GM21737 (cell line): Measurements from ENCODE around the gene CAMTA1.

ENCODE experiments used
- ATAC-seq: cut with Tn5 transposase; IDR thresholded peaks from one replicate; pipeline ENCODE4 v1.9.1; 2021; ENCODE audit warnings: mild to moderate bottlenecking, moderate library complexity; ENCODE audit not compliant: unreplicated experiment

Gene CAMTA1

DNA sequence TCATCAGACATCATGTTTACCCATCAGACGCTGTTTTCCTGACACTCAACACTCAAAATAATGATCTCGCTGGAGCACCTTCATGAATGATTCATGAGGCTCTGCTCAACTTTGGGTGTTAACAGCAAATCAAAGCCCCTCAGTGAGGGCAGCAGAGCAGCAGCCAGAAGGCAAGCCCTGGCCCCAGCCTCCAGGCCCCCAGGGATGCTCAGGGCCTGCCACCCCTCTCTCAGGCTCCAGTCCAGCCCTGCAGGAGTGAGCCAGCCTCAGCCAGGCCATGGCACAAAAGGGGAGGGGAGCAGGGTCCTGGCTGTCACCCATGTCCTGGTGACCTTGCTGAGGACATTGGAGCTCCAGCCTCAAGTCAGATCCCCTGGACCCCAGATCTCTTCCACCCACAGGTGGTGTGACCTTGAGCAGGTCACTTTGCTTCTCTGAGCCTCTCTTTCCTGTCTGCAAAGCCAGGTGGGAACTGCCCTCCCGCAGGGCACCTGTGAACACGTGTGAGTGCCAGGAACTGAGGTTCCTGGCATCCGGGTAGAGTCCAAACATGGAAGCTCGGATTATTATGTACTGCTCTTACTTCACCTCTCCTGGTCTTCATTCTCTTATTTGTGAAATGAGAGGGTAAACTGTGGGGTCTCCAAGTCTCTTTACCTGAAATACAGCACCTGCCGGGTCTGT is 824.2 kb downstream of the CAMTA1 start:
- ATAC-seq = no peak

DNA sequence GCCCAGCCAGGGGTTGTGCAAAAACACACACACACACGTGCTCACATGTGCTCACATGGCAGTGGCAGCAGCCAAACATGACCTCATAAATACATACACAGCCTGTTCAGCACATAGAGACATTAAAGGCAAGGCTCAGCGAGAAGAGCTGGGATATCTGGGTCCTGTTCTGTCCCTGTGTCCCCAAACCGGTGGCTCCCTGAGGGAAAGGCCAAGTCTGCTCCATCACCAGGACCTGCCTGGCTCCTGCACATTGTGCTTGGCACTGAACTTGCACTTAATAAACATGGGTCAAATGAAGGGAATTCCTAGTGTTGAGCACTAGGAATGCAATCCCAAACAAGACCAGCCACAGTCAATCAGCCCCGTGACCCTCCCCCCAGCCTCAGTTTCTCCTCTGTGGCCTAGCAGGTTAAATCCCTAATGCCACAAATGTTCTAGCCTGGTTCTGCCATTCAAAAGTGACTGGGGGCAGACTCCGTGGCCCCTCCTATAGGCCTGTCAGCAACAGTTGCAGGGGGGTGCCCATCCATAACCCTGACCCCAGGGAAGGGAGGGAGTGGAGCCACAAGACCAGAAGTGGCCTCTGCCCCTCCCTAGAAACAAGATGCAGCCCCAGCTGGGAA is 825.0 kb downstream of the CAMTA1 start:
- ATAC-seq = no peak

DNA sequence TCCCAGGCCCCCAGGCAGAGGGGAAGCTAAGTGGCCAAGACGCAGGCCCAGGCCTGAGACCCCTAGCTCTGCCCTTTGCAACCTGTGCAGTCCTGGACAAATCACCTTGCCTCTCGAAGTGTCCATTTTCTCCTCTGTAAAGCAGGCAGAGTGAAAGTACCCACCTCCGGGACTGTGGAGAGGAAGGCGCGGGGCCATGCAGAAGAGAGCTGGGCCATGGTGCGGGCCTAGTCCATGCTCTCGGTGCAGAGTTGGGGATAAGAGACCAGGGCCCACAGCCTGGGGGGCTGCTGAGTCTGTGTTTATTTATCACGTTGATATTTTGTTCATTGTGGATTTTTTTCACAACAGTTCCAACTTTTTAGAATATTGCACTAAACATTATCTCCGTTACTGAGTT is 825.7 kb downstream of the CAMTA1 start:
- ATAC-seq = no peak

DNA sequence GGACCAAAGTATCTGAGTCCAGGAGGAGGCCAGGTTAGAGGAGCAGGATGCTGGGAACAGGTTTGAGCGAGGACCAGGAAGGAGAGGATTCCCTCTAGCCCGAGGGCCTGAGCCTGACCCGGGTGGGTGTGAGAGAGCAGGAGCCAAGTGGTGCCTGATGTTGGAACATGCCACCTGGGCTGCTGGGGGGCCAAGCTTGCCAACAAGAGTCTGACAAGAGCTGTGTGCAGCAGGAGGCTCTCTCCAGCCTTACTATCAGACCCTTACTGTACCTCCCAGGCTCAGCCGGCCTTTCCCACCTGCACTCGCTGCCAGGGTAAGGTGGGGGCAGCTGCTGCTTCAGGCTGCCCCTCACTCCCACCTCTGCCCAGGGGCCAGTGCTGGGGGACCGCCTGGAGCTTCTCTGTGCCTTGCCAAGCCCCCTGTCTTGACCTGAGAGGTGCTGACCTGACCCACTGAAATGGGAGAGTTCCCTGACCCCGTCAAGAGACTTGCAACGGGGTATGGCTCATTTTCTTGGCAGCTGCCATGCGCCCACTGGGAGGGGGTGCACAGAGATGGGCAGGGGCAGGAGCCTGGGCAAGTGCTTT is 826.3 kb downstream of the CAMTA1 start:
- ATAC-seq = no peak

DNA sequence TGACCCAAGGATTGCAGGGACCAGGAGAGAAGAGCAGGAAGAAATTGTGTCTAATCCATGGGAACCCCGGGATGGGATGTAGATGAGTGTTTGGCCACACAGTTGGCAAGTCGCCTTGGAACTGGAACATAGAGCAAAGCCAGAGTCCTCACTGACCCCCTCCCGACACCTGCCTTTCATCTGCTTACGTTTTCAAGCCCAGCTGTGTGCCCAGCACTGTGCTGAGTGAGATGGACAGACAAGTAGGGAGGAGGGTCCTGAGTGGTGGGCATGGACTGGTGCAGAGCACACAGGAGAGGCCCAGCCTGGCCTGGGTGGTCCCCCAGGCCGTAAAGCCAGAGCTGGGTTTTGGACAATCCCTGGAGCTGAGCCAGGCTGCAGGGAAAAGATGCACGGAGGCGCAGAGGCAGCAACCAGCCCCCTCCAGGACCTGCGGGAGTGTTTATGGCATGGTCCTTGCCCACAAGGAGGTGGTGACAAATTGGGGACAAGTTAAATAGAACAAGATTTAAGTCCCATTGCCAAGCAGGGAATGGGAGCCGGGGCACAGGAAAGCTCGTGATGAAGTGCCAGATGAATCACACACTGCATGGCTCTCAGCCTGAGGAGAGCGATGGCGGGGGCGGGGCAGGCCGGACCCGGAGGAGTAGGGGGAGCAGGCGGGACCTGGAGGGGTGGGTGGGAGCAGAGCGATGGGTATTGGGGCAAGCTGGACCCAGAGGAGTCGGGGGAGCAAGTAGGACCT is 828.0 kb downstream of the CAMTA1 start:
- ATAC-seq = no peak

DNA sequence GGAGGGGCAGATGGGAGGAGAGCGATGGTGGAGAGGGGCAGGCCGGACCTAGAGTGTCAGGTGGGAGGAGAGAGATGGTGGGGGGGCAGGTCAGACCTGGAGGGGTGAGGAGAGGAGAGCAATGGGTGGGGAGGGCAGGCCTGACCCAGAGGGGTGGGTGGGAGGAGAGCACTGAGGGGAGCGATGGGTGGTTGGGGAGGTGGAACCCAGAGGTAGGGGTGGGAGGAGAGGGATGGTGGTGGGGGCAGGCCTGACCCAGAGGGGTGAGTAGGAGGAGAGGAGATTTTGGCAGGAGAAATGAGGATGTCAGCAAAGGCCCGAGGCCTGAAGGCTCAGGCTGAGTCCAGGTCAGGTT is 828.6 kb downstream of the CAMTA1 start:
- no peak for ATAC-seq

DNA sequence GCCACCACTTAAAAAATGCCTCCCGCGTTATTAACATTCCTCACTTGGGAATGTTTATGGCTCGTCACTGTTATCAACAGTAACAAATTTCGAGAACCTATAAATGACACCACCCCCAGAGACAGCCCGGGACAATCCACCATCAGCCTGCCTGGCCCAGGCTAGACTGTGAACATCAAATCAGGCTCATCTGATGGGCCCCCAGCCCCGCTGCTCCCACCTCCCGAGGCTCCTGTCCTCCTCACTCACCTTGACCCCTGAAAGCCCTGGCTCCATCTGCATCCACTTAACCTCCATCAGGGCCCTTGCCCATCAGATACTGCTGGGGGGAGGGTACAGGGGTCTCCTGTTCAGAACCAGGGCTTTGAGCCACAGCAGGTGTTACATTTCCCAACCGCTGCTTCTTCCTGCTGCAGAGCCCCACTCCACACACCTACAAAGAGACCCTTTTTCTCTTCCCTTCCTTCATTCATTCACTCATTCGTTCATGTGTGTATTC is 829.4 kb downstream of the CAMTA1 start:
- ATAC-seq = no peak

DNA sequence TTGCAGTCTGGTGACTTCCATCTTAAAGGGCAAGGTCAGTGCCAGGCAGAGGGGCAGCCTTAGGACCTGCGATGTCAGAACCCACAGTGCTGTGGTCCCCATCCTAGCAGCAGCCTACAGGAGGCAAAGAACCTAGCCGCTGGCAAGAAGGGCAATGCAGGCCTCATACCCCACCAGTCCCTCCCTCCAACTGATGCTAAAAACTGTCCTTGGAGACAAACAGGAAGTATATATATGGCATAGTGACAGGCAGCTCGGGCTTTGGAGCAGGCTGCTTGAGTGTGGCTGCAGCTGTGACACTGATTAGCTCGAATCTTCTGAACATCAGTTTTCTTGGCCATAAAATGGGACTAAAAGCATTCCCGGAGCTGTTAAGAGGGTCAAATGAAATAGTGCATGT is 829.9 kb downstream of the CAMTA1 start:
- no peak for ATAC-seq

DNA sequence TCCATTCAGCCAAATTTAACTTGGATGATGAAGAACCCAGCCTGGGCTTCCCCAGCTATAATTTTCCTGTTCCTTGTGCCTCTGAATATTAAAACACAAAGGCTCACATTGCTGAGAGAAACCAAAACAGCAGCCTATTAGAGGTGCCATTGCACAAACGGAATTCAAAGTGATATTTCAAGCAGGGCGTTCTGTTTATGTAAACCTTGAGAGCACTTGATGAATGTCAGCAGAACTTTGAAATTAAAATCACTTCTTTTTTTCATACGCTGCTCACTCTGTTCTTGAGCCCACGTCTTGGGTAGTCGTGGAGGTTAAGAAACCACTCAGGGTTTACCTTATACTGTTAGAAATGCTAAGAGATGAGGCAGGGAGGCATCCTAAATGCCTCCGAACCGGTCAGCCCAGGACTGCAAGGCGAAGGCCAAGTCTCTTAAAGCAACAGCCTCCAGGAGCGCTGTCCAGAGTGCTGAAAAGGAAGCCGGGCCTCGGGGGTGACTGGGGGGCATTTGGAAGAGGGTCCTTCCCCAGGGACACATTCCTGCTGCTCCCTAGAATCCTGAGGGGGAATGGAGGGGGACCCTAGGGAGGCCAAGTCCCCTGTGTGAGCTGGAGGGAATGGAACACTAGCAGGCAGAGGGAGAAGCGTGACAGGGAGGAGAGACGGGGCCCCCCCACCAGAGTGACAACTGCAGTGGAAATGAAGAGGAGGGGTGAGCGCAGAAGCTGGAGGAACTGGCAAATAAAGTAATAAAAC is 831.0 kb downstream of the CAMTA1 start:
- no peak for ATAC-seq

DNA sequence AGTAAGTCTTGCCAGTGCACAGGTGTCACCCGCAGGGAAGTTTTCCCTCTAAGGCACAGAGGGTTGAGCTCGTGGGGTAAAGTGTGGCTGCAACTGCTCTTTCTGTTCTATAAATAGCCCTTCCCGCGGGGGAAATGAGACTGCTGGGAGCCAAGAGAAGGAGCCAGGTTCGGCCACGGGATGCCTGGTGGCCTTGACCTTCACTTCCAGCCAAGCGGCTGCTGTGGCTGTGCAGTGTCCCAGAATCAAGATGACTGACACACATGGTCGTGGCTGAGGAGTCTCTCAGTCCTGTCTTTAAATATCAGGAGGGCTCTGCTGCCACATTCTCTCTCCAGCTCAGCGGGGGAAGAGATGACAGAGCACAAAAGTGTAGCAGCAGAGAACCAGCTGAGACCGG is 831.7 kb downstream of the CAMTA1 start:
- ATAC-seq = no peak

DNA sequence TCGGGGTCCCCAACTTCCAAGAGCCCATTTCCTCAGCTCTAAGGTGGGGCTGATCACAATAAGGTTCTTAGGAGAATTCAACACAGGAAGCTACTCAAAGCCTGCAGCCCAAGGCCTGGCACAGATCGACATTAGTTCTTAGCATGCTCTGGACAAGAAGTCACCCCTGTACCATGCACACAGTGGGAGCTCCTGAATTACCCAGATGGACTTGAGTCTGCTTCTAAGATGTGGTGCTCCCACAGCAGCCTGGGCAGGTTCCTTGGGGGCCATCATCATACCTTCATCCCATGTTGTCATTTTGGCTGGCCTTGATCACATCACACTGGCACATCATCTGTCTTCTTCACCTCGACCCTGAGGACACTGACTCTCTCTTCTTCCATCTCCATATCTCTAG is 832.6 kb downstream of the CAMTA1 start:
- ATAC-seq = no peak

DNA sequence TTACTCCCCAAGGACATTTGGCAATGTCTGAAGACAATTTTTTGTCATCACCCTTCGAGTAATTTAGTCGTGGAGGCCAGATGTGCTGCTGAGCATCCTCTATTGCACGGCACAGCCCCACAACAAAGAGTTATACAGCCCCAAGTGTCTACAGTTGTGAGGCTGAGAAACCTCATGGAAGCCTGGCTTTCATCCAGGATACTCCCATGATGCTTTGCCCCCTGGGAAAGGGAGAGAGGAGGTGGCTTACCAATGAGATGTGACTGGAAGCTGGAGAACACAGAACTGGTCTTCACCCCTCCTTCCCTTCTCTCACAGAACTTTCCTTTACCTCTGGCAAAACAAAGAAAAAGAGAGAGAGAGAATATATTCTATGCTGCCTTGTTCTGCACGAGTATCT is 834.9 kb downstream of the CAMTA1 start:
- ATAC-seq = no peak

DNA sequence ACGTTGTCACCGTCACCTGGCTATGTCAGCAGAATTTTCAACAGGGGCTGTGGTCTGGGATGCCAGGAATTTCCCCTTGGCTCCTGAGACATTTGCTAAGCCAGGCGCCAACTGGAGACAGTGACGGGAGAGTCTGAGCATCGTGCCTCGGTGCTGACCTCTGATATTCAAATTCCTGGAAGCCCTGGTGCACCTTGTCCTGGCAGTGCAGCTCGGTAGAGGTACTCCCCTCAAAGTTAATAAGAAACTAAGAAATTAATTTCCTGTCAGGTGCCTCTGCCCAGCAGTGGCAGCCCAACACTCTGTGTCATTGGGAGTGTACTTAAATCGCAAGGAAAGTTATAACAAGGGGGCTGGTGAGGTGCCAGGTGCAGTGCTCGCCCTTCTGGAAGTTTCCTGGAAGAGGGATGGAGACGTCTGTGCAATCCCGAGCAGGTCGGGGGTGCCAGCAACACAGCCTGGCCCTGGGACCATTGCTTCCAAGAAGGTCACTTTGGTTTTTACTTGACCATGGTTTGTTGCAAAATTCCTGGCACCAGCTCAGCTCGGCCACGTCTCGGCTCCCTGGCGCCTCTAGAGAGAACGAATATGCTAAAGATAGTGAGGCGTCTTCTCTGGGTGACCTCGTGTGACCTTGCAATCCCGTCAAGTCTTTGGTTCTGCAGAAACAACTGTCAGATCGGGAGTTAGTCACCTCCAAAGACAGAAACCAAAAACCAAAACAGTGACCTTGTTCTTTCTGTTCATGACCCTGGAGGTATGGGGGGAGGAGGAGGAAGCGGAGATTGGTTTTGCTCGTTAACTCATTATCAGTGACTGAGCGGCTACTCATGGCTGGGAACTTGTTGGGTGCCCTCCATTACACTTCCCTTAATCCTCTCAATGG is 836.3 kb downstream of the CAMTA1 start:
- ATAC-seq = no peak

DNA sequence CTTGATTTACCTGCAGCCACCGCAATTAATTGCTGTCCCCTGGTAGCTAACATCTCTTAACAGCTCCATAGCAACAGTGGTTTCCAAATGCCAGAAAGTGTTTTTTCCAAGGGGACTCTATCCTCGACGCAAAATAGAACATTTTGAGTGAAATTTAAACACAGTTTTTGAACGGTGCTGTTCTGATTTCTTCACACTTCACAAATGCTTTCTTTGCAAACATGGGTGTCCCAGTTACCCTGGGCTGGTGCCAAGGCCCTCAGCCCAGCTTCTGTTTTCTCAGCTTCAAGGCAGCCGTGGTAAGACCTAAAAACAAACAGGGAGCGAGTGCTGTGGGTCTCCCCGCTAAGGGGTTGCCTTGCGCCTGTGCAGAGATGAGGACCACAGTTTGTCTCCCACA is 838.6 kb downstream of the CAMTA1 start:
- ATAC-seq = no peak

DNA sequence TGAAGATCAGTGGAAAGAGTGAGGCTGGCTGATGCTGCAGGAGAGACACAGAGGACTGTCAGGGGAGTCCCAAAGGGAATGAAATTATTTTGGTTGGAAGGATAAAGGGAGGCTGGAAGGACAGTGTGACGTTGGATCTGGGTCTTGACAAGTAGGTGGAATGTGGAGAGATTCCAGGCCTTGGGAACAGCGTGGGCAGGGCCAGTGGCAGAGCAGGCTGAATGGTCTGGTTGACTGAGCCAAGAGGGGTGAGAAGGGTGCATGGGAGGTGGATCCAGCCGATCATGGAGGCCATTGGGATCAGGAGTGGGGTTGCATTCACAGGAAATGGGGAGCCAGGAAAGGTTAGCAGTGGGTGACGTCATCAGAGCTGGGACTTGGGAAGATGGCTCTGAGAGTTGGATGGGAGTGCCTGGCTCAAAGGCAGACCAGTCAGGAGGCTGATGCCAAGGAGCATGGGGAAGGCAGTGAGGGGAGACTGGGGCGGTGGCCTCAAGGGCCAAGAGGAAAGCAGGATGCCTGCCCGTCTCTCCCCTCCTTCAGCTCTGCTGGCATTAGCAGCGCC is 839.6 kb downstream of the CAMTA1 start:
- ATAC-seq = no peak

DNA sequence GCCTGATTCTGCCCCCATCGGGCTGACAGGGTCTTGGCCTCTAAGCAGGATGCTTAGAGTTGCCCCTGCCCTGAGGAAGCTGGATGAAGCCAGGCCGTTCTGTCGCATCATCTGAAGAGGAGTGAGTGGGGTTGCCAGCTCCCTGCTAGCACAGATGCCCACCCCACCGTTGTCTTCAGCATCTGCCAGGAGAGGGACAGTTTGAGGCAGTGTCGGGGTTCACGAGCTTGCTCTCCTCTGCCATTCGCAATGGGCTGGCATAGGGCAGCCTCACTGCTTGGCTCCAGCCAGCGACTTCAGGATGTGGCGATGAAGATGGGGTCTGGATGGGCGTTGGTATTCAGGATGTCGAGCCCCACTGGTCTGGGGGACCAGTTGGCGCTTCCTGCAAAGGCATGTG is 840.1 kb downstream of the CAMTA1 start:
- no peak for ATAC-seq

DNA sequence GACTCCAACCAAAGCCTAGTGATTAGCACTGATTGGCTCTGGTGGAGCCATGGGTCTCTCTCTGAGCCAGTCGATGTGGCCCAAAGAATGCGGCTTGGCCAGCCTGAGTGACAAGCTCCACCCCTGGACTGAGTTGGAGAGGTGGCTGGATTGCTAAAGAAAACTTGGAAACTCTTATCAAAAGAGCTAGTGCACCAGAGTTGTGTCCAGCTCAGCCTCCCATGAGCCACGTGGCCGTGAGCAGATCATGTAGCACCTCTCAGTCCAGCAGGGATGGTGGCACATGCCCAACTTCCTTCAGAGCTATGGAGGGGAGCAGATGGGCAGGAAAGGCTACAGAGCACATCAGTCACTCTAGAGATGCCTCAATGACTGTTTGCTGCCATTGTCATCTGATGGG is 843.0 kb downstream of the CAMTA1 start:
- no peak for ATAC-seq

DNA sequence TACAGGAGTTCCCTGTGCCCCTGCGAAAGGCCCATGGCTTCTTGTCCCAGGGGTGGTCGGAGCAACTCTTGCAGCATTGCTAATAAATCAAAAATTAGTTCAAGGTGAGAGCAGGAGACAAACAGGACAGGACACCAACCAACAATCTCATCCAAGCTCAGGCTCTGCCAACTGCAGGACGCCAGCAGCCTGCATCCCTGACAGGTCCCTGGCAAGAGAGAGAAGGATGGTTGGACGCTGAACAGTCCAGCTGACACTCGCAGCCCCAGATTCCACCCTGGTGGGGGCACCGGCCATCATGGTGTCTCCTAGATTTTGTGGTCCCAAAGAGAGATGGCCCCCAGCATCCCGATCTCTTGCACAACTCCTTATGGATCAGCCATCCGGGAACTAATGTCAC is 843.8 kb downstream of the CAMTA1 start:
- ATAC-seq = no peak

DNA sequence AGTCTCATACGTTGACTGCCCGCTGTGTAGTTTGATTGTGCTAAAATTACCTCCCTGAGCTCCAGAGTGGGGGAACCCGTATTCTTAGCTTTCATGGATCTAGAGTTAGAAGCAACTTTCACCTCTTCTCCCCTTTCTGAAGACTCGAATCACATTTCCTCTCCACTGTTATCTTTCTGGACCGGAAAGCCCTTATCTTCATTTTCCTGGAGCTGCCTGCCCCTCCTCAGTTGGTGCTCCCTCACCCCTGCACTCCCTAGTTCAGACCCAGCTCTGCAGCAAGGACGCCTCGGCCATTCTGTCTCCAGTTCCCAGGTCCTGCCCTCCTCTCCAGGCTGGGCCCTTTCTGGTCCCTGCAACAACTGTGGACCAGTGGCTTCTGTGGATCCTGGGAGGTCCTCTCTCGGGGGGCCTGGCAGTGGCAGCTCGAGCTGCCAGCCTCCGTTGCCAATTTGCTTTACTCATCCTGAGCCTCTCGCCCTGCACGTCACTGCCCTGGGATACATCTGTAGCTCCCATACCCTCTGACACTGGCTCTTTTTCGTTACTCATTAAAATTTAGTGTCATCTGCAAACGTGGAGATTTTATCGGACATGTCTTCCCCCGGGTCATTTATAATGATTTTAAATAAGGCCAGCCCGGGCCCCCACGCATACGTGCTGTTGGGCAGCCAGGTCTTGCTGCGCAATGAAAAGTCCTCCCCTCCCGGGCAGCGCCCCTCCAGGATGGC is 844.4 kb downstream of the CAMTA1 start:
- no peak for ATAC-seq
